Activated CD4-positive, alpha-beta T cell treated with anti-CD3 and anti-CD28 coated beads for 48 hours (primary cell): ENCODE data around the gene GPR151.

Experiments
- DNase-seq: peaks from one replicate; pipeline ENCODE4 v3.0.0-alpha.2; 2020

Gene GPR151

DNA sequence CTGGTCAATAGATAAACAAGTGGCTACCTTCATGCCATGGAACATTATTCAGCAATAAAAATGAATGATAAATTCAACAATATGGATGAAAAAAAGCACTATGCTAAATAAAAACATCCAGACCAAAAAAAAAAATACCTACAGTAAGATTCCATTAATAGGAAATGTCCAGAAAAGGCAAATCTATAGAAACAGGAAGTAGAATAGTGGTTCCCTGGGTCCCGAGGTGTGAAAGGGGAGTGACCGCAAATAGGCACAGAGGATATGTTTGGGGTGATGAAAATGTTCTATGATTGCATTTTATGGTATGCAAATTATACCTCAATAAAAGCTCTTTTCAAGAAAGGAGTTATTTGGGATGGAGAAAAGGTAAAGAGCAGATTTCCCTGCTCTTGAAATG is 3.6 kb upstream of the GPR151 start:
- DNase-seq: no peak

DNA sequence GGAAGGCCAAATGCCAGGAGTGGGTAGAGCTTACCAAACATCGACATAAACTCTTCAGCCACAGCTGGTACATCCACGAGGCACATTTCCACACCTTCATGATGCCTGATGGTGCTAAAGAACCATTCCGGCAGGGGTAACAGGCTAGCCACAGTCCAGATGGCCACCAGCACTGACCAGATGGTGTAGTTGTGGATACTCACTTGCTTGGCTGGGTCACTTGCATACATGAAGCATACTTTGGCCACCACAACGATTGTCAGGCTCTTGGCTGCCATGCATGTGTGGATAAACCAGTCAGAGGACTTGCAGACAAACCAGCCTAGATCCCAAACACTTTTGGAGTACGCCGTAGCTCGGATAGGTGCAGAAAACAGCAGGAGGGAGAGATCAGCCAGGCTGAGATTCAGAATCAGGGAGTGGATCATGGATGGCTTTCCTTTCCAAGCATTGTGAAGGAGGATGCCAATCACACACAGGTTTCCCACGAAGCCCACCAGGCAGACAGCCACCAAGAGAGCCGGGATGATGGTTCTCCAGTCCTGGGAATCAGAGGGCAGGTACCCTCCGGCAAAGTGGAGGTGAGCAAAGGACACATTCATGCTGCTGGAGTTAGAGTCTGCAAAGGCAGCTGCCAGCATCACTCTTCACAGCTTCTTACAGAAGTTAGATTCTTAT is 378 bp downstream of the GPR151 start:
- no peak for DNase-seq

DNA sequence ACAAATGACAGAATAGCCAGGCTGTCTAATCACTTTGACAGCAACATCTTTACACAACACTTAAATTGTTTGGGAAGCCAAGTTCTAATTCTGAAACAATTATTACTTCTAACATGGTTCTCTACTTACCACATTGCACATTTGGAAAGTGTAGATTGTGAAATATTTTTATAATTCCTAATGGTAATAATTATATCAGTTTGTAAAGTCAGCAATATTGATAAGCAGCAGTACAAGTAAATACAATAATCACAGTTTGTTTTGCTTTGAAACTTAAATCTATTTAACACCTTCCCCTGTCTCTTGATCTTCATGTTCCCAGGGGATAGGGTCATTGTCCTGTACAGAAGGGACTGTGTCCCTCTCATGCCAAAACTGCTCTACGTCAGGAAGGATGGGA is 1.4 kb downstream of the GPR151 start:
- DNase-seq: no peak

DNA sequence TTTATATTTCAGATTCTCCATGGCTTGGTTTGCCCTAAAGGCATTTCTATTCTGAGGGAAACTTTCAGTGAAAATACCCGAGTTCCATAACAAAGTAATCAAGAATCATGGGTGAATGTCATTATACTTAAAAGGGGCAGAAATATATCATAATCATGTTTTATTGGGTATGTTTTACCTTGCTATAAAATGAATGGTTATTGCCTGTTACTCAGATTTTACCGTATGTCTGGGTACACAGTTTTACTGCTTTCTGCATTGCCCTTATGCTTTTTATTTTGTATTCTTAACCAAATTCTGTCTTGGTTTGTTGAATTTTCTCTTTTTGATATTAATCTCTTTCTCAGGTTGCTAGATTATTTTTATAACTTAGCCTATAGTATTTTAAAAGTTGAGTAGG is 2.5 kb downstream of the GPR151 start:
- DNase-seq: no peak

DNA sequence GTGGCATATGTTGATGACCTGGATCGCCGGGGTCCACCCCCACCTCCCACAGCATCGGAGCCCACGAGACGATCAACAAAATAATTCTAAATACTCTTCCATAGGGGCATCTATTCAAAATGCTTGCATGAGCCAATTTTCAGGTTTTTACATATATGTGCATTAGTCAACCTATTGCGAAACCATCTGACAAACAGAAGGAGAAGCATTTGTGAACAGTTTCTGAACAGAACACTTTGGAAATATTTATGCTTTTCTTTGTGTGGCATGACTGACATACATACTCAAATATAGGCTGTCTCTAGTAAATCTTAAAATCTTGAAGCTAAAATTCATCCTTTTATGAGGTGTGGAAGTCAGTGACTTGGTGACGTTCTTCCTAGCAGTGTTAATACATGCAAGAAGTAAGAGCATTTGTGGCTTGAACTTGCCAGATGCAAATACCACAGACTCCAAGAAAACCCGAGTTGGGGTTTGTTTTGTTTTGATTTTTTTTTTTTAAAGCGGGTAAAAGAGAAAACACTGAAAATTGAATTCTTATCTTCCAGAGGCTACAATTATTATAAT is 5.3 kb downstream of the GPR151 start:
- no peak for DNase-seq

DNA sequence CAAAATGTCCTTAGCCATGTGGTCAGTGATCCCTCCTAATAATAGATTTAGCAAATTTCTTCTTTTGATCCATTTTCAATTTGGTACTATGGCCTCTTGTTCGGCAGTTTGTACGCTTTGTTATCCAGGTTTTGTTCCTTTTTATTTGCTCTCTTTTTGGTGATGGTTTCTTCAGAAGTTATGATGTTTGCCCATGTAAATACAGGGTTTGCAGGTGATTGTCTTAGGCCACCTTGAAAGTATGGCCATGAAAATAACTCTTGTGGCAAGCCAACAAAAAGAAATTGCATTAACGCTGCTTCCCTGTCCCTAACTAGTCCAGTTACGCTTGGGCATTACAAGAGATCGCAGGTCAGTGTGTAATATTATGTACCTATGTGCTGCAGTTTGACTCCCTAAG is 8.6 kb downstream of the GPR151 start:
- no peak for DNase-seq

DNA sequence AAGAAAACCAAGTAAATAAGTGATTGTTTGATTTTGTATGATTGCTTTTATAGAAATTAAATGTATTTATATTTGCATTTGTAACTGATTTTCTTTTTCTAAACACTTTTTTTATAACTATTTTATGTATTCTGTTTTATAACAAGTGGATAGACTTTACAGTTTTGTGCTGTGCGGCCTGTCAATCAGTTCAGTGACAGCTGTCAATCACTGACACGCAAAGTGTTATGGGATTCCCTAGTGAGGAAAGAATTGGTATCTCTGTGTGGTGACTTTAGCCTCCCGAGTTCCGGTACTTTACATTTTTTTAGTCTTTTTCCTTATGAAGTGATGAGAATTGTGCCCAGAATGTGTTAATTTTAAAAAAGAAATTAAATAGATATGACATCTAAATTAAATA is 16.3 kb downstream of the GPR151 start:
- no peak for DNase-seq

DNA sequence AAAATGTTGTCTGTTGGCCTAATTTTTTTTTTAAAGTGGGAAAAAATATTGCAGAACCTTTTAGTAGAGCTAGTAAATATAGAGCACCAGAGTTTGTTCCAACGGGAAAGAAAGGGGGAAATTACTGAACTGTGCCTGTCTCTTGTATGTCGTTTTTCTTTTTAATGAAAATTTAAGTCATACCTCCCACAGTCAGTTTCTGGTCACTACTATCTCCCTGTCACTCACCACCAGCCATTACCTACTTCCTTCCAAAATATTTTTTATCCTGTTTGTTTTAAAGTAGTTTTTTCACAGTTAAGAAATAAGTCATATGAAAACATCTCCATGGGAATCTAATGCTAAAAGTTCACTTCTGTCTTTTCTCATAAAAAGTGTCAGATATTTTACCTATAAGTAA is 21.3 kb downstream of the GPR151 start:
- no peak for DNase-seq

DNA sequence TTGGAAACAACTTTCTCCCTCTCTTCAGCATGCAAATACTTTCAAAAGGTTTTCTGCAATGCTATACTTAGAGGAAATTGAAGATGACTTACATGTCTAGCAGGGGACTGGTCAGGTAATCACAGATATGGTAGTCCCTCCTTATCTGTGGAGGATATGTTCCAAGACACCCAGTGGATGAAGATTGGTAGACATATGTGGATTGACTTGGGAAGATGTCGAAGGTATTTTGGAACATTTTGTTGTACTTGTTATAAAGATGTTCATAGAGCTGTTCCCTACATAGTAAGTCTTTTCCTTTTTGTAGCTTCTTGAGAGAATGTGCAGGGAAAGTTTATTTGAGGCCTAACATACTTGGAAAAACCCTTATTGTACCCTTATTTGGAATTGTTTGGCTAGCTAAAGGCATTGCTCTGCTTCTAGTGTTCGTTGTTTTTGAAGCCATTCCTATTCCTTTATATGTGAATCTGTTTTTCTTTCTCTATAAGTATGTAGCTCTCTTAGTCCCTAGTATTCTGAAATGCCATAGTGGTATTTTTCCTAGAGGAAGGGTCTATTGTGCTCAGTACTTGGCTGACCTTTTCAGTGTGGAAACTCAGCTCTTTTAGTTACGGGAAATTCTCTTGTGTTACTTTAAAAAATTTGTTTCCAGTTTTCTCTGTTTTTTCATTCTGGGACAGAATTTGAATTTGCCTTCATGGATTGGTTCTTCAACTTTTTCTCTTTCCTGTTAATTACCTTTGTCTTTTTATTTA is 25.7 kb downstream of the GPR151 start:
- DNase-seq: no peak

DNA sequence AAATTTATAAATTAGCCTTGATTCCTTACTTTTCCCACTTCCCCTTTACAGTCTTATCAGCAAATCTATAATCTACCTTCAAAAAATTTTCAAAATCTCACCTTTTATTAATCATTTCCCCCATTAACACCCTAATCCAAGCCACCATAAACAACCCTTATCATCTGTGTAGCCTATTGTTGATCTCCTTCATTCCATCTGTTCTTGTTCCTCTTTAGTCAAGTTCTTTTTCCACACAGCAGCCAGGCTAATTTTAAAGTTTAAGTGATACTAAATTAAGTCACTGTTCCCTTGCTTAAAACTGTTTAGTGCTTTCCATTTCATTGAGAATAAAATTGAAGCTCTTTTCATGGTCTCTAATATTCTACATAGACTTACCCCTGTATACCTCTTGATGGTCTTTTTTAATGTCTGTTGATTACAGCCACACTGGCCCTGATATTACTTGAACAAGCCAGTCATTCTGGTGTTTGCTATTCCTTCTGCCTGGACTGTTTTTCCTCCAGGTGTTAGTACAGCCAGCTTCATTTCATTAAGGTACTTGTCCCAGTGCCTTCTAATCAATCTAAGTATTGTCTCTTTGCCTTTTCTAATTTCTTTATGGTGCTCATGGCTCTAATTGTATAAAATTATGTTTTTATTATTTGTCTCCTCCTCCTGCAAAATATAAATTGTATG is 31.1 kb downstream of the GPR151 start:
- DNase-seq: no peak

DNA sequence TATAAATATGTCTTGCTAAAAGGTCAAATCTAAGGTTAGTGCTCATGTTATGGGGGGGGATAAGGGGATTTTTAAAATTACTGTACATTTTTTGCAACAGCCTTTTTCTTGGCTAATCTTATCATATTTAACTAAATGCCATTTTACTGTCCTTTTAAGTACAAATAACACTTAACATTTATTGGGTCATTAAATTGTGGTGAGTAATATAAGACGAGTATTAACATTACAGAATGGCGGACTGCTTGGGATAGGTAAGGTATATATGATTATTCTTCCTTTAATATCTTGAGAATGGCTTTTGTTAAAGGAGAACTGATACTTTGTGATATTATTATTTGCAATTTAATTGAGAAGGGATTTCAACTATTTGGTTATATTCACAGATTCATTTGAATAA is 33.2 kb downstream of the GPR151 start:
- no peak for DNase-seq

DNA sequence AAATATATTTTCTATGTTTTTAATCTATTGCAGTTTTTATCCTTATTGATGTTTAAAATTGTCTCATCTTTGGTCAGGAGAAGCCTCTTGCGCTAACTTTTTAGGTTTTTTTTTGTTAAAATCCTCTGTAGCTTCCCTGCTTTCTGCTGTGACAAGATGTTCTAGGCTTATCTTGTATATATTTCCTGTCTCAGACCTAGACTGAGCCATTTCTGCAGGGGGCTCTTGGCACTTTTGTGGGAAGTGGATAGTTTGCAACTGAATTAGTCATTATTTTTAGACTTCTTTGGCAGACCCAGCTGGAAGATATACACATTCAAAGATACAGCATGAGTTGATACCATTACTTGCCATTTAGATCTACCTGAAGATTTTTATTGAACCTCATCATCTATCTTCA is 40.1 kb downstream of the GPR151 start:
- DNase-seq: no peak

DNA sequence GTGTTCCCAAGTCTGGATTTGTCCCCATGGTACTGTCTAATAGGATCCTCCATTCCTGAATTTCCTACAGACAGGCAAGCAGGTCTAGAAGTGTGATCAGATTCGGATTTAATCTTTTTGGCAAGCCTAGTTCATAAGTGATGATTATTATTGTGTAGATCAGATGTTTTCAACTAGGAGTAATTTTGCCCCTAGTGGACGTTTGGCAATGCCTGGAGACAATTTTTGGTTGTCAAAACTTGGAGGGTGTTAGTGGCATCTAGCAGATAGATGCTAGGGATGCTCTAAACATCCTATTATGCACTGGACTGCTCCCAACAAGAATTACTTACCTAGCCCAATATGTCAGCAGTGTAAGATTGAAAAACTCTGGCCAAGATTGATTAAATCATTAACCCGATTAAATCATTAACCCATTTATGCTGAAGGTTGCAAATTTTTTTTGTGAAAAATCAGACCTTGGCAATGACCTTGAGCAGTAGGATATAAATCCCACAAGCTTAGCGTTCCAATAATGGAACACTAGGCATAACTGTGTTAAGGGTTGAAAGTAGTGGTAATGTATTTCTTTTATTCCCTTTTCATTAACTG is 40.7 kb downstream of the GPR151 start:
- DNase-seq: no peak

DNA sequence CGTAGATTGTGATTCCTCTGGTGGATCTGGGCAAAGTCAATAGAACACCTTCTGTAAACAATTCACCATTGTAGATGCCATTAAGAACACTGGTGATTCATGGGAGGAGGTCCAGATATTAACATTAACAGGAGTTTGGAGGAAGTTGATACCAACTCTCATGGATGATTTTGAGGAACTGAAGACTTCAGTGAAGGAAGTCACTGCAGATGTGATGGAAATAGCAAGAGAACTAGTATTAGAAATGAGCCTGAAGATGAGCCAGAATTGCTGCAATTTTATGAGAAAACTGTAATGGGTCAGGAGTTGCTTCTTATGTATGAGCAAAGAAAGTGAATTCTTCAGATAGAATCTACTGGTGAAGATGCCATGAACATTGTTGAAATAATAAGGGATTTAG is 41.9 kb downstream of the GPR151 start:
- no peak for DNase-seq

DNA sequence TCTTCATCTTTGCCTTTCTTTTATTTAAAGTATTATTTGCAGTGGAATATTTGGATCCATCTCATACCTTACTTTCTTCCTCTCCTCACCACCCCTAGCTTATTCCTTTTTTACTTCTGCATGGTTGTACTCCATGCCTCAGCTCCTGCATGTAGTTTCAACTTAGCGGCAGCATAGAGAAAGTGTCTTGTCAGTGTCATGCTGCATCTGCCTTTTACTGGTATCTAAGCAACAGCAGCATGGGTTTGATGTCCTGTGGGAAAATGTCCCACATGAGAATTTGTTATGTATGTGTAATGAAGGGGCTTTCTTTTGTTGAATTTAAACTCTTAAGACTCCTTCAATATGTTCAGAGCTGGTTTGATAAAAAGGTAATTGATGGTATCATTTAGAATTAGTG is 48.2 kb downstream of the GPR151 start:
- no peak for DNase-seq

DNA sequence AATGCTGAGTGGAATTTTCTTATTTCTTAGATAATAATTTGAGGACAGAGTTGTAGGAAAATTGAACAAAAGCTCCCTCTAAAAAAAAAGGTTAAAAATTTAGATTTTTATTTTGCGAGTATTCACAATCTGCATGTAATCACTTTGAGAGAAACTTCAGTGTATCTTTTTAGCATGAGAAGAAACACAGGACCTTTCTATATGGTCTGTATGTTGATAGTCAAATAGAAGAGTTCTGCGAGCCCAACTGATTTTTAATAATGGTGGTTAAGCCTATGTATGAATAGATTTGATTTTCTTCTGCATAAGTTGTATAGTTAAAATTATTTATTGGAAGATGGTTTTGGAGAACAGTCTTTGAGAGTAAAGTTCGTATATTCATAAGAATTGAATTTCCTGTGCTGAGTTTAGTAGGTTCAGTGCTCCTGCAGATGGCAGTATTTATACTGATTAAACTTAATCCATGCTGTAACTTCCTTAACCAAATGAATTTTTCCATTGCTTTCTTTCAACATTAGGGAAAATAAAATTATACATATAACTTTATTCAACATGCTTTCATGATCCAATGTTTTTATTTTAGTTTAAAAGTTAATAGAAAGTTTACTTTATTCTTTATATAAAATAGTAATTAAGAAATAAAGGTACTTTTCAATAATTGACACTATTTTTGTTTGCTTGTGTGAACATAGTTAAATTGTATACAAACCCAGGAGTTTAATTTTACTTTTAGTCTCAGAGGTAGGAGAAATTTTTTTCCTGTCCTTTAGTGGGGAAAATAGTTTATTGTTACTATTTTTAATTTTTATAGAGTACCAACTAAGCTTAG is 49.3 kb downstream of the GPR151 start:
- no peak for DNase-seq

DNA sequence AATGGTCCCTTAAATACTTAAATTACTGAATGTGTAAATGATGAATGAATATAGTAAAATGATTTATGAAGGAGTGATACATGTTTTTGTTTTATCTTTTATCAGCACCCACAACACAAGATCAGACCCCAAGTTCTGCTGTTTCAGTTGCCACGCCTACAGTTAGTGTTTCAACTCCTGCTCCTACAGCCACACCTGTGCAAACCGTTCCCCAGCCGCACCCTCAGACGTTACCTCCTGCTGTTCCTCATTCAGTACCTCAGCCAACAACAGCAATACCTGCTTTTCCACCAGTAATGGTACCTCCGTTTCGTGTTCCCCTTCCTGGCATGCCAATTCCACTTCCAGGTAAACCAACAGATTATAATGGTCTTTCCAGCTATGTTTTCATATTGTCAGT is 52.5 kb downstream of the GPR151 start:
- no peak for DNase-seq
